ENCODE measurements around the gene SND1.

DNA sequence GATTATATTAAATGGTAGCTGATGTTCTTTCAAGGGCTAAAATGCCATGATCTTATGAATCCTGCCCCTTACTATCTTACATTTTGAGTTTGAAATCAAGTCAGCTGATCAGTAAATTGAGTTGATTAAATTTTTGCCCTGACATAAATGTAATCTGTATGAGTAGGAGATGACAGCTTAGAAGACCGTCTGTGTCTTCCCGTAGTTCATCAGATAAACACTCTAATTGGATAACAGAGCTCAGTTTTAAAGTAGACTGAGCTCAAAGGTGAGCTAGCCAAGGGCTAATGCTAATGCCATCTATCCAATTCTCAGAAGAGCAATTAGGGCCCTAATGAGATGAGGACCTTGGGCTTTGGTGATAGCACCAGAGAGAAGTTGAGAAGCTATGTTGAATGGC is 296.3 kb downstream of the SND1 start:
- TF ChIP-seq FOXA1 (IDR thresholded peaks at IDR 0.05) (no peak), BHLHE40 (IDR thresholded peaks at IDR 0.05; ENCODE audit: borderline replicate concordance) (no peak), SP1 (IDR thresholded peaks at IDR 0.05) (no peak), NFRKB (IDR thresholded peaks at IDR 0.05) (no peak), FOXM1 (IDR thresholded peaks at IDR 0.05; ENCODE audit: borderline replicate concordance) (no peak), TARDBP (IDR thresholded peaks at IDR 0.05) (no peak), ELF4 (IDR thresholded peaks at IDR 0.05) (no peak), SUZ12 (IDR thresholded peaks at IDR 0.05) (no peak)
- TF ChIP-seq, protein P1, sequence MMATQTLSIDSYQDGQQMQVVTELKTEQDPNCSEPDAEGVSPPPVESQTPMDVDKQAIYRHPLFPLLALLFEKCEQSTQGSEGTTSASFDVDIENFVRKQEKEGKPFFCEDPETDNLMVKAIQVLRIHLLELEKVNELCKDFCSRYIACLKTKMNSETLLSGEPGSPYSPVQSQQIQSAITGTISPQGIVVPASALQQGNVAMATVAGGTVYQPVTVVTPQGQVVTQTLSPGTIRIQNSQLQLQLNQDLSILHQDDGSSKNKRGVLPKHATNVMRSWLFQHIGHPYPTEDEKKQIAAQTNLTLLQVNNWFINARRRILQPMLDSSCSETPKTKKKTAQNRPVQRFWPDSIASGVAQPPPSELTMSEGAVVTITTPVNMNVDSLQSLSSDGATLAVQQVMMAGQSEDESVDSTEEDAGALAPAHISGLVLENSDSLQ (IDR thresholded peaks at IDR 0.05), result no peak
